ENCODE results near the gene MAP4K3. TPM values are rescaled to one million over a fixed set of nuclear protein-coding genes. Genes with fewer than 3 reads are reported as not detected.

MAP4K3 gene
- total RNA-seq, 1 donor from 2014 or later: 34.1 TPM

DNA sequence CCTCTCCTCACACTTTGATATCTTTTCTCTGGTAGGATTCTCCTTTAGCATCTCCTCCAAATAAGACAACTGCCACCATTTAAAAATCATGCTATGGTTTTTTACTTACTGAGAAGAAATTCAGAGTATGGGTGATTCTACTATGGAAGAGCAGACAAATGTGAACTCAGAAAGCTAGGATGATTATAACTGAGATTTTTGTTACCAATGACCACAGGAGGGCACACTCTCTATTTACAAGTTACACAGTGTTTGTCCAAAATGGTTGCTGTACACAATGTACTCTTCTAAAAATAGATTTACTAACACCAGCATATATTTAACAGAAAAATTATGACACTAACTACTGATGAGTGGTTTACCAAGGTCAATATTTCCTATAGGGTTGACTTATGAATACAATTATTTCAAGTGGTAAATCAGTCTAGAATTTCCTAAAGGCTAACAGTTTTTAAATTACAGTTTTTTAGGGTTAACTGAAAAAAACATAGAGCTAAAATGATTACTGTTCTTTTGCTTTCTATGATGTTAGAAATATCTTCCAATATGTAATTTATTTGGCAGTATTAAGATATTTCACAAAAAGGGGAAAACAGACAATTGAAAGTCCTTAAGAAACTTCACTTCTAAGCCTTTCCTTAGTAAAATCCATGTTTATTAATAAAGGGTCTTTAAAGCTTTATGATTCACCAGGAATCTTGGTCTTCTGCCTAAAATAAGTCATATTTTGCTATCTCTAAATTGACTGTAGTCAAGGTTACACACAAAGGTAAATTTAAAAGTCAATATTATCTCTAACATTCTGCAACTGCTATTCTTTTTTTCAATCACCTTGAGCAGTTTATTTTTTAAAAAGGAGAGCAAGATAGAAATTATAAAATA, 57.2 kb downstream of the MAP4K3 start:
- no peaks in the 10 kb centered on the region for H3K9me3 ChIP-seq
- no peak for DNase-seq (ENCODE audit: low spot score in 2 of 2)
- H3K4me3 ChIP-seq: no peak overlapping the region
- peaks cover 5 to 6% of the 10 kb centered on the region in 2 donors for H3K36me3 ChIP-seq
- TF ChIP-seq, protein P1, sequence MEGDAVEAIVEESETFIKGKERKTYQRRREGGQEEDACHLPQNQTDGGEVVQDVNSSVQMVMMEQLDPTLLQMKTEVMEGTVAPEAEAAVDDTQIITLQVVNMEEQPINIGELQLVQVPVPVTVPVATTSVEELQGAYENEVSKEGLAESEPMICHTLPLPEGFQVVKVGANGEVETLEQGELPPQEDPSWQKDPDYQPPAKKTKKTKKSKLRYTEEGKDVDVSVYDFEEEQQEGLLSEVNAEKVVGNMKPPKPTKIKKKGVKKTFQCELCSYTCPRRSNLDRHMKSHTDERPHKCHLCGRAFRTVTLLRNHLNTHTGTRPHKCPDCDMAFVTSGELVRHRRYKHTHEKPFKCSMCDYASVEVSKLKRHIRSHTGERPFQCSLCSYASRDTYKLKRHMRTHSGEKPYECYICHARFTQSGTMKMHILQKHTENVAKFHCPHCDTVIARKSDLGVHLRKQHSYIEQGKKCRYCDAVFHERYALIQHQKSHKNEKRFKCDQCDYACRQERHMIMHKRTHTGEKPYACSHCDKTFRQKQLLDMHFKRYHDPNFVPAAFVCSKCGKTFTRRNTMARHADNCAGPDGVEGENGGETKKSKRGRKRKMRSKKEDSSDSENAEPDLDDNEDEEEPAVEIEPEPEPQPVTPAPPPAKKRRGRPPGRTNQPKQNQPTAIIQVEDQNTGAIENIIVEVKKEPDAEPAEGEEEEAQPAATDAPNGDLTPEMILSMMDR (IDR thresholded peaks at IDR 0.05): peak; percentile 33 to 61 (median 40)
- H3K27me3 ChIP-seq: no peaks in the 10 kb centered on the region
- intact Hi-C loops (cut with DNase I): loop anchor here (2.0 to 5.0 kb wide), 2 partner anchors 57 to 317 kb away; partner anchors contain the start of gene MAP4K3
- H3K27ac ChIP-seq: peak overlapping the region; percentile 24 to 26
- H3K4me1 ChIP-seq: peaks cover 4 to 33% of the 10 kb centered on the region in 2 donors

DNA sequence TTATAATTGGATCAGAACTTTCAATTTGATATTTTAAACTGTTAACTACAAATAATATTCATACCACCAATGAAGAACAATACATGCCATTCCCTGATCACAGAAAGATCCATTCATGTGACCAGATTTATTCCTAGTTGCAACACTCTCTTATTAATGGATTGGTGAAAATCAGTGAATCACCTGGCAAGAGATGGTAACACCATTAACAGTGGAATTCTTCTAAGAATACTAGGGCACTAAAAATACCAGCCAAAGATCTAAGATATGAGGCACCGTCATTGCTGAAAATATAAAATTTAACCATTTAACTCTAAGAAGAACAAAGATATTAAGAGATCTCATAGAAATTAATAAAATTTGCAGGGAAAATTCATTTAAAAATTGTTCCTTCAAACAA, 58.1 kb downstream of the MAP4K3 start:
- Histone ChIP-seq H3K27ac (no peak overlapping the region), H3K4me3 (no peak overlapping the region), H3K4me1 (peaks cover 4 to 33% of the 10 kb centered on the region in 2 donors), H3K36me3 (peaks cover 5 to 6% of the 10 kb centered on the region in 2 donors), H3K9me3 (no peaks in the 10 kb centered on the region), H3K27me3 (no peaks in the 10 kb centered on the region)
- intact Hi-C loops (cut with DNase I): no loop called here
- no peak for DNase-seq (ENCODE audit: low spot score in 2 of 2)
- TF ChIP-seq, protein P1 (IDR thresholded peaks at IDR 0.05): no peak

DNA sequence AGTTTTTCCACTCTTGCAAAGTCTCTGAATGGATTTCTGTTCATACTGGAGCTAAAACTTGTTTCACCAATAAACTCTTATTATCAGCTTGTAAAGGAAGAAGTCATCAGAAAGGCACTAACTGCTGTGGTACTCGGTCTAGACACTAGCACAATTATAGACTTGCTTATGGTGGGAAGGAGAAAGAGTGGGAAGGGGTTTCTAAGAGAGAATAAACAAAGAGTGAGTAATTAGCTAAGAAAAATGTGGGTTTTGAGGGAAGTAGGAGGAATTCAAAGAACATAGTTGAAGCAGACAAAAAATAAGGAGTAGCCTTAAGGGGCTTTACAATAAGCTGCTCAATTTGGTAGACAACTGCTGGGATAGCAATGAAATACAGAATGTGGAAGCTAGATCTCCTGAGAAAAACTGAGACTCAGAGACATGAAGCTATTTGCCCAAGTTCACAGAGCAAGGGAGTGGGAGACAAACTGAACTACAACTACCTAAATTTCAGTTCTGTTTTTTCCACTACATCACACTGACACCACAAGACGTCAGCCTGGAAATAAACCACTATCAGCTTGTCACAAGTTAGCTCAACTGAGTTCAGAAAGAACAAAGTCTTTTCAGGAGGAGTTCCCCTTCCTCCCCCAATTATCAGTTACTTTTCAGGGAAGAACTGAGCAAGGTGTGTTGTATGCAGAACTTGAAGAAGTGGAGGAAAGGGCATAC, 59.7 kb downstream of the MAP4K3 start:
- Histone ChIP-seq H3K4me1 (peaks cover 4 to 33% of the 10 kb centered on the region in 2 donors), H3K36me3 (peaks cover 5 to 6% of the 10 kb centered on the region in 2 donors), H3K27me3 (no peaks in the 10 kb centered on the region), H3K9me3 (no peaks in the 10 kb centered on the region), H3K27ac (no peak overlapping the region), H3K4me3 (no peak overlapping the region)
- TF ChIP-seq, protein P1 (IDR thresholded peaks at IDR 0.05): no peak
- intact Hi-C loops (cut with DNase I): no loop called here
- DNase-seq (ENCODE audit: low spot score in 2 of 2): no peak

DNA sequence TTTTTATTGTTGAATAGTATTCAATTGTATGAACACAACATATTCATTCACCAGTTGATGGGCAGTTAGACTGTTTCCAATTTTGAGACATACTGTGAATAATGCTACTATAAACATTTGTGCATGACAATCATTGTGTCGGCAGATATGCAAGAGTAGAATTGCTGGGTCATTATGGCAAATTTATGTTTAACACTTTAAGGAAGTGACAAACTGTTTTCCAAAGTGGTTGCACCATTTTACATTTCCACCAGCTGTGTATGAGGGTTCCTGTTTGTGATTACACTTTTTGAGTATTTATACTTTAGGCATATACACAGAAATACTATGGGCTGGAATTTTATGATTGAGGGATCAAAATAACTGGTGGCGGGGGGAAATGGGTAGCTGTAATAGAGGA, 61.2 kb downstream of the MAP4K3 start:
- no peak for DNase-seq (ENCODE audit: low spot score in 2 of 2)

DNA sequence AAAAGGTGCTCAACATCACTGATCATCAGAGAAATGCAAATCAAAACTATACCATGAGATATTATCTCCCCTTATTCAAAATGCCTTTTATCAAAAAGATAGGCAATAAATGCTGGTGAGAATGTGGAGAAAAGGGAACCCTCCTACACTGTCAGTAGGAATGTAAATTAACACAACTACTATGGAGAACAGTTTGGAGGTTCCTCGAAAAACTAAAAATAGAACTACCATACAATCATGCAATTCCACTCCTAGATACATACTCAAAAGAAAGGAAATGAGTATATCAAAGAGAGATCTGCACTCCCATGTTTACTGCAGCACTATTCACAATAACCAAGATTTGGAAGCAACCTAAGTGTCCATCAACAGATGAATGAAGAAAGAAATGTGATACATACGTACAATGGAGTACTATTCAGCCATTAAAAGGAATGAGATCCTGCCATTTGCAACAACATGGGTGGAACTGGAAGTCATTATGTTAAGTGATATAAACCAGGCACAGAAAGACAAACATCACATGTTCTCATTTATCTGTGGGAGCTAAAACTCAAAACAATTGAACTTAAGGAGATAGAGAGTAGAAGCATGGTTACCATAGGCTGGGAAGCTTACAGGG, 63.8 kb downstream of the MAP4K3 start:
- TF ChIP-seq, protein P1 (IDR thresholded peaks at IDR 0.05): no peak
- intact Hi-C loops (cut with DNase I): no loop called here
- no peak for DNase-seq (ENCODE audit: low spot score in 2 of 2)

More for the DNA sequence above, 61.2 kb downstream of the MAP4K3 start:
- TF ChIP-seq, protein P1 (IDR thresholded peaks at IDR 0.05): no peak
- no peak overlapping the region for H3K27ac ChIP-seq
- H3K9me3 ChIP-seq: no peaks in the 10 kb centered on the region
- H3K4me1 ChIP-seq: peaks cover 4 to 21% of the 10 kb centered on the region in 2 donors
- H3K36me3 ChIP-seq: peaks cover 5 to 13% of the 10 kb centered on the region in 2 donors
- H3K27me3 ChIP-seq: no peaks in the 10 kb centered on the region
- H3K4me3 ChIP-seq: no peak overlapping the region
- intact Hi-C loops (cut with DNase I): no loop called here

More for the DNA sequence above, 63.8 kb downstream of the MAP4K3 start:
- no peaks in the 10 kb centered on the region for H3K27me3 ChIP-seq
- no peaks in the 10 kb centered on the region for H3K9me3 ChIP-seq
- peaks cover 5 to 16% of the 10 kb centered on the region in 2 donors for H3K36me3 ChIP-seq
- no peak overlapping the region for H3K4me3 ChIP-seq
- H3K27ac ChIP-seq: no peak overlapping the region
- H3K4me1 ChIP-seq: peaks cover 0 to under 1% of the 10 kb centered on the region in 2 donors
